ENCODE data around the gene EN2.

GRCh38 chr7:155422599-155423336 is 35.2 kb upstream of the EN2 start:
- TF ChIP-seq PRDM15 (CRISPR knock-in tag; IDR thresholded peaks at IDR 0.05) (no peak), HDAC6 (IDR thresholded peaks at IDR 0.05; ENCODE audit: unreplicated experiment) (no peak), CHD2 (IDR thresholded peaks at IDR 0.05; ENCODE audit: borderline replicate concordance, low read depth, low read length) (no peak), MEF2A (IDR thresholded peaks at IDR 0.05; ENCODE audit: insufficient read depth, low read depth, low read length) (no peak), CHD4 (IDR thresholded peaks at IDR 0.05) (no peak), KAT2A (conservative IDR thresholded peaks at IDR 0.05; ENCODE audit: control insufficient read depth, low read depth, low read length) (no peak), NBN (IDR thresholded peaks at IDR 0.05) (no peak), NR2C2 (IDR thresholded peaks at IDR 0.05; ENCODE audit: borderline replicate concordance, control insufficient read depth, insufficient read length, low read depth) (no peak), YBX1 (IDR thresholded peaks at IDR 0.05) (no peak)
- TF ChIP-seq, protein P1, sequence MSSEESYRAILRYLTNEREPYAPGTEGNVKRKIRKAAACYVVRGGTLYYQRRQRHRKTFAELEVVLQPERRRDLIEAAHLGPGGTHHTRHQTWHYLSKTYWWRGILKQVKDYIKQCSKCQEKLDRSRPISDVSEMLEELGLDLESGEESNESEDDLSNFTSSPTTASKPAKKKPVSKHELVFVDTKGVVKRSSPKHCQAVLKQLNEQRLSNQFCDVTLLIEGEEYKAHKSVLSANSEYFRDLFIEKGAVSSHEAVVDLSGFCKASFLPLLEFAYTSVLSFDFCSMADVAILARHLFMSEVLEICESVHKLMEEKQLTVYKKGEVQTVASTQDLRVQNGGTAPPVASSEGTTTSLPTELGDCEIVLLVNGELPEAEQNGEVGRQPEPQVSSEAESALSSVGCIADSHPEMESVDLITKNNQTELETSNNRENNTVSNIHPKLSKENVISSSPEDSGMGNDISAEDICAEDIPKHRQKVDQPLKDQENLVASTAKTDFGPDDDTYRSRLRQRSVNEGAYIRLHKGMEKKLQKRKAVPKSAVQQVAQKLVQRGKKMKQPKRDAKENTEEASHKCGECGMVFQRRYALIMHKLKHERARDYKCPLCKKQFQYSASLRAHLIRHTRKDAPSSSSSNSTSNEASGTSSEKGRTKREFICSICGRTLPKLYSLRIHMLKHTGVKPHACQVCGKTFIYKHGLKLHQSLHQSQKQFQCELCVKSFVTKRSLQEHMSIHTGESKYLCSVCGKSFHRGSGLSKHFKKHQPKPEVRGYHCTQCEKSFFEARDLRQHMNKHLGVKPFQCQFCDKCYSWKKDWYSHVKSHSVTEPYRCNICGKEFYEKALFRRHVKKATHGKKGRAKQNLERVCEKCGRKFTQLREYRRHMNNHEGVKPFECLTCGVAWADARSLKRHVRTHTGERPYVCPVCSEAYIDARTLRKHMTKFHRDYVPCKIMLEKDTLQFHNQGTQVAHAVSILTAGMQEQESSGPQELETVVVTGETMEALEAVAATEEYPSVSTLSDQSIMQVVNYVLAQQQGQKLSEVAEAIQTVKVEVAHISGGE (CRISPR knock-in tag; IDR thresholded peaks at IDR 0.05) = no peak
- TF ChIP-seq, protein P2, sequence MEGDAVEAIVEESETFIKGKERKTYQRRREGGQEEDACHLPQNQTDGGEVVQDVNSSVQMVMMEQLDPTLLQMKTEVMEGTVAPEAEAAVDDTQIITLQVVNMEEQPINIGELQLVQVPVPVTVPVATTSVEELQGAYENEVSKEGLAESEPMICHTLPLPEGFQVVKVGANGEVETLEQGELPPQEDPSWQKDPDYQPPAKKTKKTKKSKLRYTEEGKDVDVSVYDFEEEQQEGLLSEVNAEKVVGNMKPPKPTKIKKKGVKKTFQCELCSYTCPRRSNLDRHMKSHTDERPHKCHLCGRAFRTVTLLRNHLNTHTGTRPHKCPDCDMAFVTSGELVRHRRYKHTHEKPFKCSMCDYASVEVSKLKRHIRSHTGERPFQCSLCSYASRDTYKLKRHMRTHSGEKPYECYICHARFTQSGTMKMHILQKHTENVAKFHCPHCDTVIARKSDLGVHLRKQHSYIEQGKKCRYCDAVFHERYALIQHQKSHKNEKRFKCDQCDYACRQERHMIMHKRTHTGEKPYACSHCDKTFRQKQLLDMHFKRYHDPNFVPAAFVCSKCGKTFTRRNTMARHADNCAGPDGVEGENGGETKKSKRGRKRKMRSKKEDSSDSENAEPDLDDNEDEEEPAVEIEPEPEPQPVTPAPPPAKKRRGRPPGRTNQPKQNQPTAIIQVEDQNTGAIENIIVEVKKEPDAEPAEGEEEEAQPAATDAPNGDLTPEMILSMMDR (IDR thresholded peaks at IDR 0.05 in 2 of 3, conservative IDR thresholded peaks at IDR 0.05 in 1 of 3; ENCODE audit: control insufficient read depth in 2 of 3, extremely low read depth in 1 of 3, insufficient read depth in 1 of 3, low read depth in 3 of 3, low read length in 3 of 3) = no peak
